NOMO-1 treated with DMSO at 0.1 percent for 48 hours (cell line): ENCODE data around the gene MICU1.

Experiments used
- DNase-seq: peaks from one replicate; lab custom pipeline; 2025; ENCODE audit not compliant: unreplicated experiment; lab: John Stamatoyannopoulos, UW

MICU1 gene

DNA sequence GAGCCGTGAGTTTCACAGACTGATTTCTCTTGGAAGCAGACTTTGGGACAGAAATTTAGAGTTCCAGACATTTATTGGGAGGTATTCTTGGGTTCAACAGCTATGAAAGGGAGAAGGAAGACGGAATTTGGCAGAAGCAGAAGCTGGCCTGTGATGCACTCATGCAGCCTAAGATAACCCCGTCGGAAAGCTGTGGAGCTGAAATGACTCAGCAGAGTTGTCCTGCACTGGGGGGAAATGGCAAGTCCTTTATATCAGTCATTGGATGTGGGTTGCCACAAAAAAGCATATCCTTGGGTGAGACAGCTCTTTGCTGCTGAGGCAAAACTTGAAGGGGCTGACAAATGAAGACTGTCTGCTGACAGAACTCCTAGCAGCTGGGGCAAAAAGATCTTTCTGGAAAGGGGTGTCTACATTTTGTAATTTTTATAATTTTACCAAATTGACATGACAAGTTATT, 11.5 kb upstream of the MICU1 start:
- DNase-seq = peak; percentile 94

DNA sequence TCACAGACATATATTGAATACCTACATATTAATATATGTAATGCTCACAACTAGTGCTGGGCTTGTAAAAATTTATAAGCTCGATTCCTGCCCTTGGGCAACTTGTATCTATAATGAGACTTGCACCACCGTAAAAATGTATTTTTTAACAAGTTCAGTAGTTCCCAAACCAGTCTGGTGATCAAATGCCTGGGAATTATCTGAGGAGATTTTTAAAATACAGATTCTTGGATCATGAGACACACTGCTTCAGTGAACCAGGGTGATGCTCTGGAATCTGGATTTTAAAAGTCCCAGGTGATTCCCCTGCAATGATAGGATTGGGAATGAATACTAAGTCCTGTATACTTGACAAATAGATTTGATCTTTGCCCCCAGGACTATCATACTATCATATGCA, 4.3 kb upstream of the MICU1 start:
- DNase-seq = no peak

DNA sequence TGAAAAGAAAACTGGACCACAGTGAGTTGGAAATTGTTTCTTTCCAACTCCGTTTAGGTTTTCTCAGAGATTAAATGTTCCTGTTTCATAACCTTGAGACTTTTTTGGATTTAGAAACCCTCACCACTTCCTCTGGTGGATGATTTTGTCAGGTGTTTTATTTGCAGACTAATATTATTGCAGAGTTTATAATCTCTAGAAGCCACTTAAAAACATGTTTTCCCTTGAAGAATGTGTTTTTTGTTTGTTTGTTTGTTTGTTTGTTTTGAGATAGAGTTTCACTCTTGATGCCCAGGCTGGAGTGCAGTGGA, 520 bp upstream of the MICU1 start:
- no peak for DNase-seq

DNA sequence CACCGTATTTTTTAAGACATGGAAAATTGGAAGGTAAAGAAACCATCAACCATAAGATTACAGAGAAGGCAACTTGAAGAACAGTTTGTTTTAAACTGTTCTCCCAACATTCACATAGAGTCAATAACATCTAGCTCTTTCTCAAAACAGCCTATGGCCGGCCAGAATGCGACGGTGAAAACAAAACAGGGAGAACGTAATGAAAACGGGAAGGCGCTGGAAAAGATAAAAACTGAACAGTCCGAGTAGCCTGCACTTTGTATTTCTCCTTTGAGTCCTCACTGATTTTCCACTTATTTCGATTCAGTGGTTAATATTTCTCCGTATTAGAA, 637 bp downstream of the MICU1 start:
- DNase-seq = peak; percentile 32

DNA sequence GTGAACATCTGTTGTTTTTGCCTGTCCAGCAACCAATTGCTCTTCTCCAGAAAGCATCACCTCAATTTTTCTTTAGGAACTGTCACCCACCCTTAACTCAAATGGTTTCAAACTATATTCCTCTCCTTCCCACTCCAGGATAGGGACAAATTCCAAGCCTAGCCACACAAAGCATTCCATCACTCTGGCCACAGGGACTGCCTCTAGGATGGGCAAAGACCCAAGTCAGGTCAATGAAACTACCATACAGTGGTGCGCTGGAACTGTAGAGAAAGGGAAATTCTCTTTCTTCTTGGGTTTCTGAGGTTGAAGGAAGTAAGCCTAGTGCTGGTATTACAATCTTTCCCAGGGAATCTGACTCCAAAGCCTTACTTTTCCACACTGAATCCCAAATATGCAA, 3.6 kb downstream of the MICU1 start:
- DNase-seq = no peak

DNA sequence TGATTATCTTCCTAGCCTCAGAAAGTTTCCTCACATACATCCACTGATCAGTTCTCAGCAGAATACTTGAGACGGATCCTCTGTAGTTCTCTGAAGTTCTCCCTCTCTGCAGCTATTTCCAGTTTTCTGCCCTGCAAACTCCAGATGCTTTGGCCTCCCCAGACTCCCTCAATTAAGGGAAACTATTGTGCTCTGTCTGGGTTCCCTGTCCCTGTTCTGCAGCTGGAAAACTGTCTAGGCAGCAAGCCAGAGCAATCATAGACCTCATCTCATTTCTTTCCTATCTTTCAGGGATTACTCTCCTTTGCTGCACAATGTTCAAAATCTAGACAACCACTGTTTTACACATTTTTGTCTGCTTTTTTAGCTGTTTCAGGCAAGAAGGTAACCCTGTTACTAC, 9.2 kb downstream of the MICU1 start:
- DNase-seq = no peak

DNA sequence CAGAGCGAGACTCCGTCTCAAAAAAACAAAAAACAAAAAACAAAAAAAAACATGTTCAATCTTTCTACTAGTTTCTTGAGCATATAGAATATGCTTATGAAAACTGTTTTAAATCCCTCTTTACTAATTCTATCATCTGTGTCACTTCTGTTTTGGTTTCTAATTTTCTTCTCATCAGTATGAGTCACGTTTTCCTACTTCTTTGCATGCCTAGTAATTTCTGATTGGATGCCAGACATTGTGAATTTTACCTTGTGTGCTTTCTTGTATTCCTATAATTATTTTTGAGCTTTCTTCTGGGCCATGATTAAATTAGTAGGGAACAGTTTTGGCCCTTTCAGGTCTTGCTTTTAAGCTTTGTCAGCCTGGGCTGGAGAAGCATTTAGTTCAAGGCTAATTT, 9.9 kb downstream of the MICU1 start:
- DNase-seq = no peak

DNA sequence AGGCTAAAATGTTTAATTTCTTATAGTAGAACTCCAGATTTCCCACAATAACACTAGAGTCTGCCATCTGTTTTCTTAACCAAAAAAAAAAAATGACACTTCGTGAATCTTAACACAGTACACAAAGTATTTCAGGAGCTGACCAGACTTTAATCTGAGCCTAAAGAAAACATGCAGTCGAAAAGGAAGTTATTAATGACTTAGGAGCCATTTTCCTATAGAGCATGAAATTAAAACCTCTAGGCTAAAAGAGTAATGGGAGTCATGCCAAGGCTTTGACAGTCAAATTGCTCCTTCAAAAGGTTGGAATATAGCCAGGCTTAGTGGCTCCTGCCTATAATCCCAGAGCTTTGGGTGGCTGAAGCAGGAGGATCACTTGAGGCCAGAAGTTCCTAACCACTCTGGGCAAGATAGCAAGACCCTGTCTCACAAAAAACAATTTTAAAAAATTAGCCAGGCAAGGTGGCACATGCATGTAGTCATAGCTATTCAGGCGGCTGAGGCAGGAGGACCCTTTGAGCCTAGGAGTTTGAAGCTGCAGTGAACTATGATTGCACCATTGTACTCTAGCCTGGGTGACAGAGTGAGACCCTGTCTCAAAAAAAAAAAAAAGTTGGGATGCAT, 13.6 kb downstream of the MICU1 start:
- DNase-seq = no peak

DNA sequence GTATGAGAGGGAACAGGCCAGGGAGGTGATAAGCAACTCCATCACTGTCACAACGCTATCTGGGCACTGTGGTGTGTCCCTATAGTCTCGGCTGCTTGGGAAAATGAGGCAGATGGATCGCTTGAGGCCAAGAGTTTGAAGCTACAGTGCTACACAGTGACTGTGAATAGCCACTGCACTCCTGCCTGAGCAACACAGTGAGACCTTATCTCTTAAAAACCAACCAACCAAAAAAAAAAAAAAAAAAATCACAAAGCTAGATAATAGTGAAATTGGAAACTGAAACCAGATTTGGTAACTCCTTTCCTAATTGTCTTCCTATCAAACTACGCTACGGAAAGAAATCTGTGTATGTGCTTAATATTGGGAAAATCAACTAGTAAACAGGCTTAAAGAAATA, 14.1 kb downstream of the MICU1 start:
- DNase-seq = no peak

DNA sequence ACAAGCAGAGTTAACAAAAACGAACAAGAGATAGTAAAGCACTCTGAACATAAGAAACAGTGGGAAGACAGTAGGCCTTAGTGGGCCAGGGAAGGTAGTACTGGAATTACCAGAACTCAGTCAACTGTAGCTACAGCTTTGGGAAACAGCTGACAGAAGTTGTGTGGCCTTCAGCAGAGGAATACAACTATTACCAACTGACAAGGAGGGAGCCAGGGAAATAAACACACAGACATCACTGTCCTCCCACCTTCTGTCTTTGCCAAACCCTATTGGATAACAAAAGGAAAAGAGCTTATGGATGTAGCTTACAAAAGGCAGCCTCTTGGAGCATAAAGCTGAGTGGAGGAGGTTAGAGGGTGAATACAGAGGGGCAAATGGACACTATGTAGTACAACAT, 15.4 kb downstream of the MICU1 start:
- no peak for DNase-seq

DNA sequence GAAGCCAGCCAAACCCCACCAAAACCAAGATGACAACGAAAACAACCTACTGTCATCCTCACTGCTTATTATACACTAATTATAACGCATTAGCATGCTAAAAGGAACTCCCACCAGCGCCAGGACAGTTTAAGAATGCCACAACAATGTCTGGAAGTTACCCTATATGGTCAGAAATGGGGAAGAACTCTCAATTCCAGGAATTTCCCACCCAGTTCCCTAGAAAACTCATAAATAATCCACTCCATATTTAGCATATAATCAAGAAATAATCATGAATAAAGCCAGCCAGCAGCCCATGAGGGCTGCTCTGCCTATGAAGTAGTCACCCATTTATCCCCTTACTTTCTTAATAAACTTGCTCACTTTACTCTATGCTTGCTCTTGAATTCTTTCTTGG, 20.8 kb downstream of the MICU1 start:
- no peak for DNase-seq

DNA sequence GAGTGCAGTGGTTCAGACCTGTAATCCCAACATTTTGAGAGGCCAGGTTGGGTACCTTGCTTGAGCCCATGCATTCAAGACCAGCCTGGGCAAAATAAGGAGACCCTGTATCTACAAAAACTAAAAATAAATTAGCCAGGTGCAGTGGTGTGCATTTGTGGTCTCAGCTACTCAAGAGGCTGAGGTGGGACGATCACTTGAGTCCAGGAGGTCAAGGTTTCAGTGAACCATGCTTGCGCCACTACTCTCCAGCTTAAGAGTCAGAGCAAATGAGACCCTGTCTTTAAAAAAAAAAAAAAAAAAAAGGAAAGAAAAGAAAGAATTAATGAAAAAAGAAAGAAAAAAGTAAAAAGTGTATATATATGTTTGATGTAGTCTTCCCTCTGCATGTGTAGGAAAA, 24.7 kb downstream of the MICU1 start:
- no peak for DNase-seq

DNA sequence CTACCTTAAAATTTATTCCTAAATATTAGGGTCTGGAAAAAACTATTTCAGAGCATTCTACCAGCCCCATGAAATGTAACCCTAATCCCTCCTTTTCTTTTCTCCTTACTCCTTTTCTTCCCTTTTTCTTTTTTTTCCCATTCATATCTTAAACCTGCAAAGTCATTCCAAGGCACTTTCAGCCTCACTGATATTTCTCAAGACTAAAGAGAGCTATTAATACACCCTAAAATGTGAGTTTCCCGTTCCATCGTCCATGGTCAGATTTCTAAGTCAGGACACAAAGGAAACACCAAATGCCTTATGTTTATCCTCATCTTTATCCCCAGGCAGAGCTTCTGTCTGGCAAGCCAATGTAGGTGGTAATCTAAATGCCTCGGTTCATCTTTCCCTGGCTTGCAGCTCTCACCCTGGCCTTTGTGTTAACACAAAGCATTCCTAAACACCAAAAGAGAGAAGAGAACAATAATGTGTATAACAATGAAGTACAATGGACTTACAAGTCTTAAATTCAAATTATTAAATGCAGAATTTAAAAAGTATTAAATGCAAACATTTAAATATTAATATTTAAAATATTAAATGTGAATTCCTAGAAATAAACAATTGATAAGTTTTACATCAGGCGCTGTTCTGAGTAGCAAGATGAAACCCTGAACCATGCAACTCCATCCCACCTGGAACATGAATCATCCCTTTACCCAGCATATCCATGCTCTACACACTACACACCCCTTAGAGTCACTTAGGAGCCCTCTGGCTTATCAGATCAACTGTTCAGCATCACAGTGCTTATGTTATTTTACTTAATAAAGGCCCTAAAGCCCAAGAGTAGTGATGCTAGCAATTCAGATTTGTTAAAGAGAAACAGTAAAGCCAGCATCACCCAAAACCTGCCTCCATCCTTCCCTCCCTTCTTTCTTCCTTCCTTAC, 26.8 kb downstream of the MICU1 start:
- DNase-seq = no peak

DNA sequence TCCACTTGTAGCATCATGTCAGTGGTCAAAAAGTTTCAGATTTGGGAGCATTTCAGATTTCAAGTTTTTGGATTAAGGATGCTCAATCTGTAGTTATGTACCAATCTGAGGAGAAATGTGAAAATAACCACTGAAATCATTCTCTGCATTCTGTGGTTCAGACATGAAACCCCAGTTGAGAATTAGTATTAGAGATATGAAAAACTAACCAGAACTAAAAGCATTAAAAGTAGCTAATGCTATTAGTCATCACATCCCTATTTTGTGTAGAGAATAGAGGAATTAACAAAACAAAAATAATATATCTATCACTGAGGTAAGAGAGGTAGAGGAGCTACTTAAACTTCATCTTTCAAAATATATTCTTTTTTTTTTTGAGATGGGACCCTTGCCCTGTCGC, 28.0 kb downstream of the MICU1 start:
- no peak for DNase-seq

DNA sequence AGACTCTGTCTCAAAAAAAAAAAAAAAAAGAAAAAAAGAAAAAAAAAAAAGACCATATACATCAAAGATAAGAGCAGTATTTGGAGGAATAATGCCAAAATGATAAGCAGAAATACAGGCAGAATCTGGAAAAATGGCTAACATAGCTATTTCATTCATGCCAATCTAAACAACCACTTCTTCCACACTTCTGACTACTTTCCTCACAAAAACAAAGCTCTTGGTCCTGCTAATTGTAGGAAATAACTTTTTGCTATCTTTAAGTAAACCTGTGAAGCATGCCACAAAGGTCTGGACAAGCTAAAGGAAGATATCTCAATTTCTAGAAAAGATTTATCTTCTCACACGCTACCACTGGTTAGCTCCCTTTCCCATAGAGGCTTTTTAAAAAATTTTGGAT, 30.4 kb downstream of the MICU1 start:
- DNase-seq = no peak

DNA sequence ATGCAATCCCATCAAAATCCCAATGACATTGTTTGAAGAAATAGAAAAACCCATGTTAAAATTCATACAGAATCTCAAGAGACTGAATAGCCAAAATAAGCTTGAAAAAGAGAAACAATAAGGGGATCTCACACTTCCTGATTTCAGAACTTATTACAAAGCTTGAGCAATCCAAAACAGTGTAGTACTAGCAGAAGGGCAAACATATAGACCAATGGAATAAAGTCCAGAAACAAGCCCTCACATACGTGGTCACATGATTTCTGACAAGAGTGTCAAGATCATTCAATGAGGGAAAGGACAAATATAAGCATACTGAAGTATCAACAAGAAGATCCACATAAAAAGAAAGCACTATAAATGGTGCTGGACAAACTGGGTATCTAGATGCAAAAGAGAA, 31.9 kb downstream of the MICU1 start:
- peak; percentile 92 for DNase-seq

DNA sequence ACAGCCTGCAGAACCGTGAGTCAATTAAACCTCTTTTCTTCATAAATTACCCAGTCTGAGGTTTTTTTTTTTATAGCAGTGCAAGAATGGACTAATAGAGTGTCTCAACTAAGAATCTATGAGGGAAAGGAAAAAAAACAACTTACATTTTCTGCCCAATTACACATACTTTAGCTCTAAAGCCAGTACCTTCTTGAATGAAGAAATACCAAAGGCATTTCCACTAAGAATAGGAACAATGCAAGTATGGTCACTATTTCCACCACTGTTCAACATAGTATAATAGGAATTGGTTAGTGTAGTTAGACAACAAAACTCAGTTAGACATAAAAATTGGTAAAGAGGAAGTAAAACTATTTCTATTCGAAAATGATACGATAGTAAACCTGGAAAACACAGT, 37.6 kb downstream of the MICU1 start:
- DNase-seq = peak; percentile 11

DNA sequence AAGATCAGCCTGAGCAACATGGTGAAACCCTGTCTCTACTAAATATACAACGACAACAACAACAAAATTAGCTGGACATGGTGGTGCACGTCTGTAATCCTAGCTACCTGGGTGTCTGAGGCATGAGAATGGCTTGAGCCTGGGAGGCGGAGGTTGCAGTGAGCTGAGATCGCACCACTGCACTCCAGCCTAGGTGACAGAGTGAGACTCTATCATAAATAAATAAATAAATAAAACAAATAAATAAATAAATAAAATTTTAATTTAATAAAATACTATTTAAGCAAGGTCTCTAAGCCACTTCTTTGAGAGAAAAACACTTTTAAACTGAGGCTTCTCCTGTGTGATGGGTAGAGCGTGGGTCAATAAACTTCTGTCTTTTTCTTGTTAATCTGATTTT, 38.3 kb downstream of the MICU1 start:
- no peak for DNase-seq

DNA sequence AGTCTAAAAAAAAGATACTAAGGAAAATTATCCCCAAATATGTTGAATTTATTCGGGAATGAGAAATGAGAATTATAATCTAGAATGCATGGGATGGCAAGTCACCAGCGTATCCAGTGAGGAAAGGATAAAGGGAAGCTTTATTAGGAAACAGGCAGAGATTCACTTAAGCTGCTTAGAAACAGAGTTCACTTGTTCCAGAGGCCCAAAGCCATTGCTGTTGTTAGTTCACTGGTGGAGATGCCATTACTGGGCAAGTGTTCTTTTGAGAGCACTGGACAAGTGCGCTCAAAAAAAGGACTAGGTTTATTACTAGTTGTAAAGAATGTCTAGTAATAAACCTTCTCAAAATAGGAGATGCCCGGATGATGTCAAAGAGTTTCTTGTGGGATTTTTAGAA, 51.2 kb downstream of the MICU1 start:
- DNase-seq = no peak

DNA sequence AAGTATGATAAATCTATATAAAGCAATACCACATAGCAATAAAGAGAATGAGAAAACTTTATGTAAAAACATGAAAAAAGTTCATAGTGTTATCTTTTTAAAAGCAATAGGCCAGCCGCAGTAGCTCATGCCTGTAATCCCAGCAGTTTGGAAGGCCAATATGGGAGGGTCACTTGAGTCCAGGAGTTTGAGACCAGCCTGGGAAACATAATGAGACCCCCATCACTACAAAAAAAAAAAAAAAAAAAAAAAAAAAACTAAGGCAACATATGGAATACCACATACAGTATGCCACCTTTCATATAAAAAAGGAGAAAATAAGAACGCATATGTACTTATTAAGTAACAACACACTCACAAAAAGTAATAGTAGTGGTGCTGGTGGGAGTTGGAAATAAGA, 52.8 kb downstream of the MICU1 start:
- DNase-seq = no peak

DNA sequence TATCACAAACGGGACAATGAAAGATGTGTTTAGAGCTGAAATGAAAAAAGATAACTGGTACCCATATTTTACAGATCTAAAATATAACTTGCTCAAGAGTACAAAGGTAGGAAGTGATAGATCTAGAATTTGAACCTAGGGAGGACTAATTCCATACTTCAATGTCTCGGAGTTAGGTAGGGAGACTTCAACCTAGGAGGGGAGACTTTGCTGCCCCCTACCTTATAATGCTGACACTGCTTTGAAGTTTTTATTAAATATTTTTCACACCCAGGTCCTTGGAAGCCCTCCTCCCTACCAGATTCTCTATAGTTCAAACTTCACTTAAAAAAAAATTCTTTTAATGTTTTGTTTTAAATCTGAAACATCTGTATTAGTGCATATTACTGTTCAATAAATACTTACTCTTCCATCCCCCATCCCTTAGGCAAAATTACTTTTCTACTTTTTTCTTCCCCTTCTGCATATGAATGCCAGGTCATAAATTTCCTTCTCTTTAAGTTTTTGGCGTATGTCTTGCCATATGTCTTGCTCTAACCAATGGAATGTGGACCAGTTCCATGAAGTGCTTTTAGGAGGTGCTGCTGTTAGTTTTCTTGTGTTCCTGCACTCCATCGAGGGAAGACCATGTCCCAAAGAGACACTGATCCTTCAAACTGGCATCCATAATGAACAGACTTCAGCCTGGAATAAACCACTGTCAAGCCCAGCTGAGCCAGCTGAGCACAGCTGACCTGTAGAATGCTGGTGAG, 57.8 kb downstream of the MICU1 start:
- DNase-seq = peak; percentile 25

DNA sequence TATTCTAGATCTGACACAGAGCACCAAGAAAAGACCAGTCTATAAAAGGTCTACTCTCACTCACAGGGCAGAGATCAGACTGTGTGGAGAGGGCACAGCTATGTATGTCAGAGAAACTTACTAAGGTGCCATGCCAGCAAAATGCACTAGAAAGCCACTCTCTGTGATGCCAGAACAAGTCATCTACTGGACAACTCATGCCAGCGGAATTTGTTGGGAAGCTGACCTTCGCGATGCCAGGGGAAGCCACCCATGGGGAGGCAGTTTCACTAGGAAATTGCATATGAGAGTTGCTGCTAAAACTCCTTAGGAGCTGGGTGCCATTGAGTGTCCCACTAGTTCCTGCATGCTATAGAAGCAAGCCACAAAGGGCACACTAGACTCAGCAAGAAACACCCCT, 58.5 kb downstream of the MICU1 start:
- DNase-seq = no peak
